Mucosa of stomach (tissue), 1 donor: ENCODE data around the gene NBL1.

Experiments
- H3K27me3 ChIP-seq: one replicate; pipeline ENCODE4 v1.7.0; 2013; ENCODE audit warnings: mild to moderate bottlenecking, low read length; ENCODE audit not compliant: control insufficient read depth, insufficient read depth
- H3K36me3 ChIP-seq: one replicate; pipeline ENCODE4 v1.7.0; 2013; ENCODE audit warnings: low read length; ENCODE audit not compliant: control insufficient read depth, insufficient read depth
- H3K4me1 ChIP-seq: one replicate; pipeline ENCODE4 v1.7.0; 2013; ENCODE audit warnings: mild to moderate bottlenecking, low read length; ENCODE audit not compliant: control insufficient read depth, insufficient read depth
- H3K4me3 ChIP-seq: one replicate; pipeline ENCODE4 v1.7.0; 2013; ENCODE audit warnings: low read length
- H3K9ac ChIP-seq: one replicate; pipeline ENCODE4 v1.7.0; 2013; ENCODE audit warnings: mild to moderate bottlenecking, low read length, moderate library complexity
- H3K9me3 ChIP-seq: one replicate; pipeline ENCODE4 v1.7.0; 2013; ENCODE audit warnings: mild to moderate bottlenecking, low read length, moderate library complexity; ENCODE audit not compliant: control insufficient read depth
- donor health status: Pancreatic carcinoma.

NBL1 gene

DNA sequence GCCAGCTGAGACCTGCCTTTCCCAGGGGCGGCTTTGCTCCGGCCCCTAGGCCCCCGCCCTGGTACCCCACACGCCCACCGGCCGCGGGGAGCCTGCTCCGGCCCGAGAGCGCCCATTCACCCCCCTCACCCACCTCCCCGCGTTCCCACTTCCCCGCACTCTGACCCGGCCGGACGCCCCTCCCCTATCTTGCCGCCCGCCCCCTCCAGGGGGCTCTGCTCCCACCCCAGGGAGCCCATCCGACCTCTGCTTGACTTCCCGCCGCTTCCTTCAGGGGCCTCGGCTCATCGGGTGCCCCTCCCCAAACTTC, 21.0 kb downstream of the NBL1 start:
- H3K9ac ChIP-seq, result no peak overlapping the region
- no peak overlapping the region for H3K4me3 ChIP-seq
- no peaks in the 10 kb centered on the region for H3K36me3 ChIP-seq
- H3K4me1 ChIP-seq, result peaks cover 3% of the 10 kb centered on the region
- H3K9me3 ChIP-seq, result no peaks in the 10 kb centered on the region
- H3K27me3 ChIP-seq, result peaks cover 65% of the 10 kb centered on the region

DNA sequence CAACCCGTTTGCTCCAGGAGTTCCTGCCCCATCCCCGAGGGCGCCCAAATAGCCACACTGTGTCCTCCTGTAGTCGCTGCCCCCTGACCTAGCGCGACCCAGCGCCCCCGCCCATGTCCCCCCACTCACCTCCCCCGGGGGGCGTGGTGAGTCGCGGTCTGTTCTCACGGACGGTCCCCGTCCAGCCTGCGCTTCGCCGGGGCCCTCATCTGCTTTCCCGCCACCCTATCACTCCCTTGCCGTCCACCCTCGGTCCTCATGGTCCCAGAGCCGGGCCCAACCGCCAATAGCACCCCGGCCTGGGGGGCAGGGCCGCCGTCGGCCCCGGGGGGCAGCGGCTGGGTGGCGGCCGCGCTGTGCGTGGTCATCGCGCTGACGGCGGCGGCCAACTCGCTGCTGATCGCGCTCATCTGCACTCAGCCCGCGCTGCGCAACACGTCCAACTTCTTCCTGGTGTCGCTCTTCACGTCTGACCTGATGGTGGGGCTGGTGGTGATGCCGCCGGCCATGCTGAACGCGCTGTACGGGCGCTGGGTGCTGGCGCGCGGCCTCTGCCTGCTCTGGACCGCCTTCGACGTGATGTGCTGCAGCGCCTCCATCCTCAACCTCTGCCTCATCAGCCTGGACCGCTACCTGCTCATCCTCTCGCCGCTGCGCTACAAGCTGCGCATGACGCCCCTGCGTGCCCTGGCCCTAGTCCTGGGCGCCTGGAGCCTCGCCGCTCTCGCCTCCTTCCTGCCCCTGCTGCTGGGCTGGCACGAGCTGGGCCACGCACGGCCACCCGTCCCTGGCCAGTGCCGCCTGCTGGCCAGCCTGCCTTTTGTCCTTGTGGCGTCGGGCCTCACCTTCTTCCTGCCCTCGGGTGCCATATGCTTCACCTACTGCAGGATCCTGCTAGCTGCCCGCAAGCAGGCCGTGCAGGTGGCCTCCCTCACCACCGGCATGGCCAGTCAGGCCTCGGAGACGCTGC, 21.7 kb downstream of the NBL1 start:
- peaks cover 3% of the 10 kb centered on the region for H3K4me1 ChIP-seq
- no peak overlapping the region for H3K4me3 ChIP-seq
- no peaks in the 10 kb centered on the region for H3K9me3 ChIP-seq
- H3K9ac ChIP-seq, result no peak overlapping the region
- no peaks in the 10 kb centered on the region for H3K36me3 ChIP-seq
- H3K27me3 ChIP-seq, result peaks cover 66% of the 10 kb centered on the region

DNA sequence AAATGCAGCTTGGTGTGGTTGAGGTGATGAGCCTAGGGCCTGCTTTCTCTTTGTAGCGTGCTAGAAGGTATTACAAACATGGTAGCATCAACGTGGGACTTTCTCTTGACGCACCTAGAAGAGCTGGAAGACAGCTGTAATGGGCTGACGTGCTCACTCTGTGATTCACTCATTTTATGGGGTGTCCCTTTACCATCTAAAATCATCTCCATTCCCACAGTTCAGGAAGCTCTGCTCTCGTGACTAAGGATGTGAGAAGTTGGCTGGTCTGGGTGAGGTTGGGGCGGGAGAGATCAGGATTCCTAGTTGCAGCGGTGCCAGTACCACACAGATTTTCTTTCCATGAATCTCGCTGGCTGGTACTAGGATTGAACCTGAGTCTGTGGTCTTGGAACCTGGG, 24.8 kb downstream of the NBL1 start:
- no peak overlapping the region for H3K4me3 ChIP-seq
- H3K27me3 ChIP-seq, result peaks cover 56% of the 10 kb centered on the region
- peaks cover 3% of the 10 kb centered on the region for H3K4me1 ChIP-seq
- H3K36me3 ChIP-seq, result no peaks in the 10 kb centered on the region
- no peaks in the 10 kb centered on the region for H3K9me3 ChIP-seq
- H3K9ac ChIP-seq, result no peak overlapping the region

DNA sequence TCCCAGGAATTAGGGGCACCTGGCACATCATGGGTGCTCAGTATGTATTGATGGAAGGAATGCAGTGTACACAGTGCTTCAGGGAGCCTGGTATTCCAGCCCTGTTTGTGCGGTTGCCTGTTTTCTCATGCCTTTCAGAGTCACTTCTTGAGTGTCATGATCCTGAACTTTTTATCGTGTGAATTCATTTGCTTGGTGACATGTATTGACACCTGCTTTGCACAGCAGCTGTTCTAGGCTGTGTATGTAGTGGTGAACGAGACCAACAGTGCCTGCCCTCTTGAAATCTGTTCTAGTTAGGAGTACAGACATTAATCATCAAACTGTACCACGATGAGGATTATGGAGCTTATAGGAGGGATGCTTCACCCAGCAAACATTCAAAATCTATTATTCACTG, 26.7 kb downstream of the NBL1 start:
- Histone ChIP-seq H3K9me3 (no peaks in the 10 kb centered on the region), H3K4me3 (no peak overlapping the region), H3K9ac (no peak overlapping the region), H3K36me3 (no peaks in the 10 kb centered on the region), H3K27me3 (peaks cover 39% of the 10 kb centered on the region), H3K4me1 (peaks cover 2% of the 10 kb centered on the region)

DNA sequence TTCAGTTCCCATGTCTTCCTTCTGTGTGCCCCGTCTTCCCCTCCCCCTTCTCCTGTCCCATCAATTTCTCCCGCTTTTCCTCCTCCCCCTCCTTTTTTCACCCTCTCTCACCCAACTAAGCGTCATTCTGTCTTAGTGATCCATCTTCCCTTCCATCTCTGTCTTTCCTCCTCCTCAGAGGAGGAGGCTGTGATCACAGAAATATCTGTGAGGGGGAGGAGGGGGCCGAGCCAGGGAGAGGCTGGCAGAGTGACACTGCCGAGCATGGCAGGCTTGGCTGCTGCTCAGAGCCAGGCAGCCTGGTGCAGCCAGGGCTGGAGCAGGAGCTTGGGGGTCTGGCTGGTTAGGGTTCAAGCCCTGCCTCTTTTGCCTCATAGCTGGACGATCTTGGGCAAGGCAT, 28.1 kb downstream of the NBL1 start:
- no peaks in the 10 kb centered on the region for H3K4me1 ChIP-seq
- no peak overlapping the region for H3K4me3 ChIP-seq
- no peaks in the 10 kb centered on the region for H3K36me3 ChIP-seq
- no peak overlapping the region for H3K9ac ChIP-seq
- peaks cover 25% of the 10 kb centered on the region for H3K27me3 ChIP-seq
- H3K9me3 ChIP-seq, result no peaks in the 10 kb centered on the region

DNA sequence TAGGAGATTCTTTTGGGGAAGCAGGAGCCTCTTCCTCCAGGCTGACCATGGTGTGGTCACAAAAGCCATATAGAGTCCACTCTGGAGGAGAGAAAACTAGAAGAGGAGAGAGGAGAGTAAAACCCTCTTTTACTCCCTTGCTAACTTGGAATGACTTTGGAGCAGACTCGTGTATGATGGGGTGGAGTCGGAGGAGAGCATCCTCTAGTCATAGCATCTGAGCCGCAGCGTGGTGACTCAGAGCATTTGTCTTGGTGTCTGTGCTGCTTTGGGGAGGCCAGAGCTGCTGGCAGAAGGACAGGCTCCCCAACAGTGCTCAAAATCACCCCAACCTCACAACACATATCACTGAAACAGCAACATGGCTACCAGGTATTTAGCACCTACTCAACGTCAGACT, 31.7 kb downstream of the NBL1 start:
- Histone ChIP-seq H3K9ac (no peak overlapping the region), H3K4me3 (no peak overlapping the region), H3K4me1 (no peaks in the 10 kb centered on the region), H3K36me3 (no peaks in the 10 kb centered on the region), H3K9me3 (no peaks in the 10 kb centered on the region), H3K27me3 (no peaks in the 10 kb centered on the region)

DNA sequence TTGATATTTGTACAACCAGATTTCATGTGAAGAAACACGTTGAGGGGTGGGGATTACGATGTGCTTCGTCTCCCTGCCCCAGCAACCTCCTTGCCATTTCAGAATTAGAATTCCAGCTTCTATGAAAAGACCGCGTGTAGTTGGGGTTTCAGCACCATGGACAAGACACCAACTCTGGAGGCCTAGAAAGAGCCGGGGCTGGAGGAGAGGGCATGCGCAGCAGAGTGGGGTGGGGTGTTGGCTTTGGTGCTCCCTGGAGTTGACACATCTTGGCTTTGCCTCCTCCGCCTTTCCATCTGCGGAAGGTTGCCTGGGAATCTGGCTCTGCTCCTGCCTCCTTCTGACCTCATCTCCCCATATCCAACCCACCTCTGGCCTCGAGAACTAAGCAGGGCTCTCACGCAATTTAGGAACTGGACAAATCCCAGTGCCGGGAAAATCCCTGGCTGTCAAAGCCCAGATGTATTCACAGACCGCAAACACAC, 32.4 kb downstream of the NBL1 start:
- H3K4me3 ChIP-seq, result no peak overlapping the region
- no peaks in the 10 kb centered on the region for H3K9me3 ChIP-seq
- H3K9ac ChIP-seq, result no peak overlapping the region
- H3K27me3 ChIP-seq, result no peaks in the 10 kb centered on the region
- no peaks in the 10 kb centered on the region for H3K4me1 ChIP-seq
- H3K36me3 ChIP-seq, result no peaks in the 10 kb centered on the region

DNA sequence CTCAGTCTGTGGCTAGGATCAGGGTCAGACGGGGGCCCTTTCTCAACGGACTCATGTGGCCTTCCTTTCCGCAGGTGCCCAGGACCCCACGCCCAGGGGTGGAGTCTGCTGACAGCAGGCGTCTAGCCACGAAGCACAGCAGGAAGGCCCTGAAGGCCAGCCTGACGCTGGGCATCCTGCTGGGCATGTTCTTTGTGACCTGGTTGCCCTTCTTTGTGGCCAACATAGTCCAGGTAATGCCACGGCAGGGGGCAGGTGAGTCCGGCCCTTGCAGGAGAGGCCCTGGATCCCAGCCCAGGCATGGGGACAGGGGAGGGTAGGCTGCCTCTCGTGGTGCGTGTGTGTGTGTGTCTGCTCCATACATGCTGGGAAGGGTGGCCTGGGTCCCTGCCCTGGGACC, 34.4 kb downstream of the NBL1 start:
- H3K27me3 ChIP-seq, result no peaks in the 10 kb centered on the region
- no peak overlapping the region for H3K4me3 ChIP-seq
- no peaks in the 10 kb centered on the region for H3K9me3 ChIP-seq
- H3K9ac ChIP-seq, result no peak overlapping the region
- H3K36me3 ChIP-seq, result no peaks in the 10 kb centered on the region
- no peaks in the 10 kb centered on the region for H3K4me1 ChIP-seq

DNA sequence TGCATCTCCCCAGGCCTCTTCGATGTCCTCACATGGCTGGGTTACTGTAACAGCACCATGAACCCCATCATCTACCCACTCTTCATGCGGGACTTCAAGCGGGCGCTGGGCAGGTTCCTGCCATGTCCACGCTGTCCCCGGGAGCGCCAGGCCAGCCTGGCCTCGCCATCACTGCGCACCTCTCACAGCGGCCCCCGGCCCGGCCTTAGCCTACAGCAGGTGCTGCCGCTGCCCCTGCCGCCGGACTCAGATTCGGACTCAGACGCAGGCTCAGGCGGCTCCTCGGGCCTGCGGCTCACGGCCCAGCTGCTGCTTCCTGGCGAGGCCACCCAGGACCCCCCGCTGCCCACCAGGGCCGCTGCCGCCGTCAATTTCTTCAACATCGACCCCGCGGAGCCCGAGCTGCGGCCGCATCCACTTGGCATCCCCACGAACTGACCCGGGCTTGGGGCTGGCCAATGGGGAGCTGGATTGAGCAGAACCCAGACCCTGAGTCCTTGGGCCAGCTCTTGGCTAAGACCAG, 34.9 kb downstream of the NBL1 start:
- H3K4me1 ChIP-seq, result no peaks in the 10 kb centered on the region
- H3K36me3 ChIP-seq, result no peaks in the 10 kb centered on the region
- no peak overlapping the region for H3K4me3 ChIP-seq
- H3K27me3 ChIP-seq, result no peaks in the 10 kb centered on the region
- no peaks in the 10 kb centered on the region for H3K9me3 ChIP-seq
- no peak overlapping the region for H3K9ac ChIP-seq

DNA sequence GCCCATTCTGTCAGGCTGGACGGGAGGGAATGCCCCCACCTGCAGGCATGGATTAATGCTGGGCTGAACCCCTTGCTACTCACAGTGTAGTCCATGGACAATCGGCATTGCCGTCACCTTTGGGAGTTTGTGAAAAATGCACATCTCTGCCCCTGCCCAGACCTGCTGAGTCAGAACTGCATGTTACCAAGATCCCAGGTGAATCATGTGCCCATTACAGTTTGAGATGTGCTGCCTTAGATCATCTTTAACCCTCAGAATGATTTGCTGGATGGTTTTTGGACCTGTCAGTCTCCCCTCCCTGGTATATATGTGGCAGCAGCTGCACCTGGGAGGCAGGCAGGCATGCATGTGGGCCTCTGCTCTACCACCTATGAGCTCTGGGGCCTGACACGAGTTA, 35.6 kb downstream of the NBL1 start:
- Histone ChIP-seq H3K36me3 (no peaks in the 10 kb centered on the region), H3K9me3 (no peaks in the 10 kb centered on the region), H3K4me3 (no peak overlapping the region), H3K4me1 (no peaks in the 10 kb centered on the region), H3K27me3 (no peaks in the 10 kb centered on the region), H3K9ac (no peak overlapping the region)

DNA sequence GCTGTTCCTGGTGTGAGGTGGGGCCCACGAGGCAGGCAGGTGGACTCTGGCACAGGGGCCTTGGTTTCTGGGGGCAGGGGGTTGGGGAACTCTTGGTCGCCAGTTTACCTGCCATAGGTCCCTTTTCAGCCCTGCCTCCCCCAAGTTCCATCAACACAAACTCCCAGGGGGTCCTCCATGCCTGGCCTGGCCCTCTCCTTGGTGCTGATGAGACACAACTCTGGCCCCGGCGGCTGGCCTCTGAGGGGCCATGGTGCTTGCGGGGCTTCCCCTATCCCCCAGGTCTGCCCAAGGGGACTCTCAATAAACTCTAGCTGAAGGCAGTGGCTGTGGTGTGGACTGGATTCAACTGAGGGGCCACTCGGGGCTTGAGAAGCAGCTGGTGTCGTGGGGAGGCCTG, 36.5 kb downstream of the NBL1 start:
- H3K4me3 ChIP-seq, result no peak overlapping the region
- no peak overlapping the region for H3K9ac ChIP-seq
- no peaks in the 10 kb centered on the region for H3K9me3 ChIP-seq
- no peaks in the 10 kb centered on the region for H3K4me1 ChIP-seq
- no peaks in the 10 kb centered on the region for H3K36me3 ChIP-seq
- H3K27me3 ChIP-seq, result no peaks in the 10 kb centered on the region

DNA sequence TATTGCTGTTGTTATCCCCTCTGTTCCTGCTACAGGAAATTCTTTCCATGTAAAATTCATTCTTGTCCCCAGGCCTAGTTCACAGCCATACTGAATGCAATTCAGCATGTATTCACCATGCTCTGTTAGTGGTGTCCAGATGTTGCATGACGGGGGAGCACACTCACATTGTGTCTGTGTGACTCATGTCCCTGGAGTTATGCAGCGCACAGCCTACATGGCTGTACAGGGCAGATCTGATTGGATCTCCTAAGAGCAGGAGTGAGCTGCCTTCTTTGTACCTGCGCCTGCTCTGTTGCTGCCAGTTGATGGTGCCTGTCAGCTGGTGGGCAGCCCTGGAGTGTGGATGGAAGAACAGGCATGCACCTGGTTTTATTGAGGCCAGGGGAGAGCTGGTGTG, 38.1 kb downstream of the NBL1 start:
- Histone ChIP-seq H3K9me3 (no peaks in the 10 kb centered on the region), H3K27me3 (no peaks in the 10 kb centered on the region), H3K36me3 (no peaks in the 10 kb centered on the region), H3K4me3 (no peak overlapping the region), H3K4me1 (no peaks in the 10 kb centered on the region), H3K9ac (no peak overlapping the region)
